CD8-positive, alpha-beta memory T cell (primary cell): ENCODE data around the gene CLTCL1. TPM values are rescaled to one million over a fixed set of nuclear protein-coding genes. Genes with fewer than 3 reads are reported as not detected.
"Not testable (repeated sequence)": the region's sequence is repeated elsewhere in the genome, so short reads cannot be mapped to it uniquely, and the experiment has no call there.

Experiments used
- CTCF ChIA-PET: fragments of 350-600 bp; sonication (Branson Sonifier 250); formaldehyde crosslinking; loops from one replicate; lab custom pipeline; 2021; ENCODE audit warnings: antibody characterized with exemption; lab: Charles Lee
- POLR2A ChIA-PET: fragments of 350-600 bp; sonication (Branson Sonifier 250); formaldehyde crosslinking; loops from one replicate; lab custom pipeline; 2021; ENCODE audit warnings: antibody characterized with exemption; lab: Charles Lee
- DNase-seq, 5 donors: peaks; one replicate each; pipeline versions ENCODE4 v3.0.0 to v3.0.0-alpha.2; 2020 to 2022; ENCODE audit warnings: mixed read lengths in 1 of 5
- H3K27ac ChIP-seq: one replicate; pipeline ENCODE4 v1.7.0; 2013; ENCODE audit warnings: low read depth, mild to moderate bottlenecking, low read length, moderate library complexity
- H3K27me3 ChIP-seq: 2 replicates; pipeline ENCODE4 v1.7.0; 2013; ENCODE audit warnings: low read length, mild to moderate bottlenecking; ENCODE audit not compliant: insufficient read depth, poor library complexity, severe bottlenecking
- H3K36me3 ChIP-seq: 2 replicates; pipeline ENCODE4 v1.7.0; 2013; ENCODE audit warnings: mild to moderate bottlenecking, low read length, moderate library complexity; ENCODE audit not compliant: insufficient read depth
- H3K4me1 ChIP-seq: 2 replicates; pipeline ENCODE4 v1.7.0; 2013; ENCODE audit warnings: mild to moderate bottlenecking, low read length, moderate library complexity; ENCODE audit not compliant: insufficient read depth
- H3K4me3 ChIP-seq: 2 replicates; pipeline ENCODE4 v1.7.0; 2013; ENCODE audit warnings: mild to moderate bottlenecking, low read length
- H3K9me3 ChIP-seq: 2 replicates; pipeline ENCODE4 v1.7.0; 2013; ENCODE audit warnings: mild to moderate bottlenecking, low read length
- H3K27ac Mint-ChIP-seq, 8 donors: one replicate each; pipeline ENCODE4 v1.8.0; 2020 to 2021; ENCODE audit warnings: mixed read lengths in 8 of 8, mild to moderate bottlenecking in 6 of 8, inconsistent platforms in 3 of 8, moderate library complexity in 3 of 8
- H3K27me3 Mint-ChIP-seq, 2 donors: one replicate each; pipeline ENCODE4 v1.8.0; 2020 to 2021; ENCODE audit warnings: mixed read lengths in 2 of 2, mild to moderate bottlenecking in 1 of 2, moderate library complexity in 1 of 2
- H3K36me3 Mint-ChIP-seq, 3 donors: one replicate each; pipeline ENCODE4 v1.8.0; 2020 to 2021; ENCODE audit warnings: mixed read lengths in 3 of 3, inconsistent platforms in 1 of 3, mild to moderate bottlenecking in 1 of 3
- H3K4me1 Mint-ChIP-seq, 3 donors: one replicate each; pipeline ENCODE4 v1.8.0; 2020 to 2021; ENCODE audit warnings: mixed read lengths in 3 of 3, inconsistent platforms in 1 of 3, mild to moderate bottlenecking in 1 of 3
- H3K4me3 Mint-ChIP-seq, 7 donors: one replicate each; pipeline ENCODE4 v1.8.0; 2020 to 2021; ENCODE audit warnings: mixed read lengths in 7 of 7, mild to moderate bottlenecking in 6 of 7, moderate library complexity in 4 of 7, inconsistent platforms in 2 of 7
- H3K9me3 Mint-ChIP-seq, 5 donors: one replicate each; pipeline ENCODE4 v1.8.0; 2020 to 2022; ENCODE audit warnings: mixed read lengths in 5 of 5, mild to moderate bottlenecking in 3 of 5, moderate library complexity in 2 of 5, inconsistent platforms in 1 of 5
- polyA plus RNA-seq: library from polyadenylated mRNA; unstranded; fragments of 300-500 nt; fragmentation: Illumina TruSeq; gene quantifications from one replicate; pipeline ENCODE4 v1.2.3, GENCODE V29; 2021
- total RNA-seq, 2 experiments: library from RNA; stranded (reverse); gene quantifications; one replicate each; pipeline ENCODE4 v1.2.3, GENCODE V29; 2021

Gene CLTCL1
- total and polyA plus RNA-seq, 3 experiments from 2014 or later, result 0.51 to 0.88 (median 0.58) TPM

- Histone ChIP-seq H3K27me3 (no peaks in the 10 kb centered on the region), H3K27ac (no peak overlapping the region), H3K4me3 (no peak overlapping the region), H3K36me3 (no peaks in the 10 kb centered on the region), H3K4me1 (no peaks in the 10 kb centered on the region), H3K9me3 (no peaks in the 10 kb centered on the region)
- no peaks in the 10 kb centered on the region for H3K4me1 Mint-ChIP-seq
- no peak overlapping the region for H3K4me3 Mint-ChIP-seq
- no peak overlapping the region for H3K27ac Mint-ChIP-seq
- peaks cover 0 to 2% (median 0%) of the 10 kb centered on the region in 3 donors for H3K36me3 Mint-ChIP-seq
- ChIA-PET POLR2A (no interaction called here), CTCF (no interaction called here)
- DNase-seq, result no peak
- H3K9me3 Mint-ChIP-seq, result no peaks in the 10 kb centered on the region
- peaks cover 16 to 32% of the 10 kb centered on the region in 2 donors for H3K27me3 Mint-ChIP-seq
Measured at GRCh38 chr22:19210188-19210587, 81.3 kb downstream of the CLTCL1 start.

GRCh38 chr22:19208287-19208847 is 83.2 kb downstream of the CLTCL1 start:
- no peaks in the 10 kb centered on the region for H3K4me1 Mint-ChIP-seq
- H3K4me1 ChIP-seq, result no peaks in the 10 kb centered on the region
- H3K27me3 Mint-ChIP-seq, result peaks cover 16 to 32% of the 10 kb centered on the region in 2 donors
- CTCF ChIA-PET, result no interaction called here
- H3K27me3 ChIP-seq, result no peaks in the 10 kb centered on the region
- POLR2A ChIA-PET, result no interaction called here
- H3K36me3 Mint-ChIP-seq, result peaks cover 0 to 2% (median 0%) of the 10 kb centered on the region in 3 donors
- no peak for DNase-seq
- H3K27ac ChIP-seq, result no peak overlapping the region
- no peak overlapping the region for H3K4me3 ChIP-seq
- no peak overlapping the region for H3K27ac Mint-ChIP-seq
- H3K36me3 ChIP-seq, result no peaks in the 10 kb centered on the region
- H3K4me3 Mint-ChIP-seq, result no peak overlapping the region
- no peaks in the 10 kb centered on the region for H3K9me3 Mint-ChIP-seq
- H3K9me3 ChIP-seq, result no peaks in the 10 kb centered on the region

GRCh38 chr22:19207884-19208283 is 83.6 kb downstream of the CLTCL1 start:
- Histone ChIP-seq H3K4me1 (no peaks in the 10 kb centered on the region), H3K36me3 (no peaks in the 10 kb centered on the region), H3K4me3 (no peak overlapping the region), H3K27ac (no peak overlapping the region), H3K9me3 (no peaks in the 10 kb centered on the region), H3K27me3 (no peaks in the 10 kb centered on the region)
- H3K4me1 Mint-ChIP-seq, result no peaks in the 10 kb centered on the region
- H3K4me3 Mint-ChIP-seq, result no peak overlapping the region
- CTCF ChIA-PET, result no interaction called here
- POLR2A ChIA-PET, result no interaction called here
- DNase-seq, result no peak
- peaks cover 0 to 2% (median 0%) of the 10 kb centered on the region in 3 donors for H3K36me3 Mint-ChIP-seq
- H3K27me3 Mint-ChIP-seq, result peaks cover 16 to 32% of the 10 kb centered on the region in 2 donors
- no peak overlapping the region for H3K27ac Mint-ChIP-seq
- no peaks in the 10 kb centered on the region for H3K9me3 Mint-ChIP-seq

GRCh38 chr22:19207401-19207808 is 84.1 kb downstream of the CLTCL1 start:
- CTCF ChIA-PET, result no interaction called here
- H3K4me1 Mint-ChIP-seq, result no peaks in the 10 kb centered on the region
- H3K27ac Mint-ChIP-seq, result no peak overlapping the region

GRCh38 chr22:19206287-19206686 is 85.2 kb downstream of the CLTCL1 start:
- CTCF ChIA-PET, result no interaction called here
- POLR2A ChIA-PET, result no interaction called here
- peaks cover 14 to 32% of the 10 kb centered on the region in 2 donors for H3K27me3 Mint-ChIP-seq

More at GRCh38 chr22:19207401-19207808, 84.1 kb downstream of the CLTCL1 start:
- Mint-ChIP-seq H3K27me3 (peaks cover 16 to 32% of the 10 kb centered on the region in 2 donors), H3K36me3 (peaks cover 0 to 2% (median 0%) of the 10 kb centered on the region in 3 donors), H3K4me3 (no peak overlapping the region), H3K9me3 (no peaks in the 10 kb centered on the region)
- H3K27ac ChIP-seq, result no peak overlapping the region
- H3K36me3 ChIP-seq, result no peaks in the 10 kb centered on the region
- no peaks in the 10 kb centered on the region for H3K27me3 ChIP-seq
- no peaks in the 10 kb centered on the region for H3K9me3 ChIP-seq
- H3K4me3 ChIP-seq, result no peak overlapping the region
- no peak for DNase-seq
- POLR2A ChIA-PET, result no interaction called here
- no peaks in the 10 kb centered on the region for H3K4me1 ChIP-seq

GRCh38 chr22:19204640-19205039 is 86.9 kb downstream of the CLTCL1 start:
- no peaks in the 10 kb centered on the region for H3K4me1 ChIP-seq
- H3K4me3 ChIP-seq, result no peak overlapping the region
- Mint-ChIP-seq H3K36me3 (peaks cover 0 to 2% (median 0%) of the 10 kb centered on the region in 3 donors), H3K27me3 (peaks cover 7 to 22% of the 10 kb centered on the region in 2 donors), H3K4me1 (no peaks in the 10 kb centered on the region), H3K4me3 (no peak overlapping the region), H3K27ac (no peak overlapping the region), H3K9me3 (no peaks in the 10 kb centered on the region)
- POLR2A ChIA-PET, result no interaction called here
- H3K9me3 ChIP-seq, result no peaks in the 10 kb centered on the region
- no peak for DNase-seq
- CTCF ChIA-PET, result no interaction called here
- no peak overlapping the region for H3K27ac ChIP-seq
- no peaks in the 10 kb centered on the region for H3K36me3 ChIP-seq
- no peaks in the 10 kb centered on the region for H3K27me3 ChIP-seq

More at GRCh38 chr22:19206287-19206686, 85.2 kb downstream of the CLTCL1 start:
- no peak overlapping the region for H3K4me3 ChIP-seq
- no peaks in the 10 kb centered on the region for H3K36me3 ChIP-seq
- Mint-ChIP-seq H3K9me3 (no peaks in the 10 kb centered on the region), H3K4me3 (no peak overlapping the region), H3K4me1 (no peaks in the 10 kb centered on the region), H3K36me3 (peaks cover 0 to 2% (median 0%) of the 10 kb centered on the region in 3 donors), H3K27ac (no peak overlapping the region)
- DNase-seq, result no peak
- no peaks in the 10 kb centered on the region for H3K9me3 ChIP-seq
- no peak overlapping the region for H3K27ac ChIP-seq
- H3K4me1 ChIP-seq, result no peaks in the 10 kb centered on the region
- H3K27me3 ChIP-seq, result no peaks in the 10 kb centered on the region

- Histone ChIP-seq H3K4me1 (no peaks in the 10 kb centered on the region), H3K27me3 (no peaks in the 10 kb centered on the region), H3K4me3 (no peak overlapping the region), H3K9me3 (no peaks in the 10 kb centered on the region), H3K36me3 (no peaks in the 10 kb centered on the region), H3K27ac (no peak overlapping the region)
- Mint-ChIP-seq H3K9me3 (no peaks in the 10 kb centered on the region), H3K36me3 (no peaks in the 10 kb centered on the region), H3K4me3 (no peak overlapping the region), H3K4me1 (no peaks in the 10 kb centered on the region), H3K27me3 (peaks cover 4 to 14% of the 10 kb centered on the region in 2 donors), H3K27ac (no peak overlapping the region)
- POLR2A ChIA-PET, result no interaction called here
- CTCF ChIA-PET, result no interaction called here
- no peak for DNase-seq
Measured at GRCh38 chr22:19203834-19204233, 87.7 kb downstream of the CLTCL1 start.

- POLR2A ChIA-PET, H3K27ac Mint-ChIP-seq, CTCF ChIA-PET, DNase-seq, H3K36me3 ChIP-seq, H3K4me3 ChIP-seq, H3K4me1 Mint-ChIP-seq, H3K9me3 ChIP-seq, H3K36me3 Mint-ChIP-seq, H3K4me3 Mint-ChIP-seq, H3K4me1 ChIP-seq, H3K27ac ChIP-seq, H3K9me3 Mint-ChIP-seq, H3K27me3 Mint-ChIP-seq, H3K27me3 ChIP-seq: not testable (repeated sequence)
Measured at GRCh38 chr22:19202799-19203186, 88.7 kb downstream of the CLTCL1 start.
